MM.1S (cell line): ENCODE results near the gene ARHGAP12.

ENCODE experiments used
- DNase-seq: peaks from one replicate; pipeline ENCODE4 v3.0.0-alpha.2; 2015
- H2AFZ ChIP-seq: fragments of 300-600 bp; sonication (generic); 2 replicates; pipeline ENCODE4 v1.6.0; 2016; ENCODE audit warnings: antibody characterized with exemption, low read length
- H3F3A ChIP-seq: fragments of 300-600 bp; sonication (generic); 2 replicates; pipeline ENCODE4 v1.6.1; 2016; ENCODE audit warnings: mild to moderate bottlenecking, antibody characterized with exemption, low read length, moderate library complexity, mixed read lengths; ENCODE audit not compliant: insufficient read depth
- H3K27ac ChIP-seq: fragments of 300-600 bp; sonication (generic); 2 replicates; pipeline ENCODE4 v1.5.1; 2016; ENCODE audit warnings: mild to moderate bottlenecking, low read length
- H3K27me3 ChIP-seq: fragments of 300-600 bp; sonication (generic); replicated peaks from 2 replicates; pipeline ENCODE4 v1.6.0; 2016; ENCODE audit warnings: low read length; ENCODE audit not compliant: insufficient read depth
- H3K36me3 ChIP-seq: fragments of 300-600 bp; sonication (generic); replicated peaks from 2 replicates; pipeline ENCODE4 v1.6.1; 2016; ENCODE audit warnings: mild to moderate bottlenecking, low read length, mixed read lengths; ENCODE audit not compliant: insufficient read depth
- H3K4me1 ChIP-seq: fragments of 300-600 bp; sonication (generic); 2 replicates; pipeline ENCODE4 v1.6.1; 2016; ENCODE audit warnings: low read length, mixed read lengths
- H3K4me2 ChIP-seq: fragments of 300-600 bp; sonication (generic); 2 replicates; pipeline ENCODE4 v1.6.0; 2016; ENCODE audit warnings: low read depth, low read length
- H3K4me3 ChIP-seq: fragments of 300-600 bp; sonication (generic); 2 replicates; pipeline ENCODE4 v1.5.1; 2016; ENCODE audit warnings: low read length, mixed read lengths
- H3K79me2 ChIP-seq: fragments of 300-600 bp; sonication (generic); 2 replicates; pipeline ENCODE4 v1.6.1; 2016; ENCODE audit warnings: mixed run types, low read length, mixed read lengths
- H3K9ac ChIP-seq: fragments of 300-600 bp; sonication (generic); 2 replicates; pipeline ENCODE4 v1.6.1; 2016; ENCODE audit warnings: low read length, mixed read lengths
- H3K9me2 ChIP-seq: fragments of 300-600 bp; sonication (generic); replicated peaks from 2 replicates; pipeline ENCODE4 v1.6.1; 2016; ENCODE audit warnings: mild to moderate bottlenecking, low read length, mixed read lengths; ENCODE audit not compliant: insufficient read depth
- H3K9me3 ChIP-seq: fragments of 300-600 bp; sonication (generic); replicated peaks from 2 replicates; pipeline ENCODE4 v1.6.1; 2016; ENCODE audit warnings: mild to moderate bottlenecking, low read length, mixed read lengths; ENCODE audit not compliant: insufficient read depth
- H4K20me1 ChIP-seq: fragments of 300-600 bp; sonication (generic); 2 replicates; pipeline ENCODE4 v1.6.1; 2016; ENCODE audit warnings: mild to moderate bottlenecking, low read length, moderate library complexity, mixed read lengths; ENCODE audit not compliant: insufficient read depth
- EZH2 ChIP-seq: fragments of 300-600 bp; sonication (generic); optimal IDR thresholded peaks from 2 replicates; pipeline ENCODE3; 2017; ENCODE audit warnings: low read depth, mild to moderate bottlenecking, antibody characterized with exemption, low read length, mixed read lengths
- EZH2phosphoT487 ChIP-seq: fragments of 300-600 bp; sonication (generic); IDR thresholded peaks from 2 replicates; pipeline ENCODE4 v1.6.1; 2018; ENCODE audit warnings: antibody characterized with exemption, low read length
- TF ChIP-seq, protein P1 (sequence below): fragments of 300-600 bp; sonication (generic); IDR thresholded peaks from 2 replicates; pipeline ENCODE4 v1.5.1; 2016; ENCODE audit warnings: antibody characterized with exemption, low read length, mixed read lengths

ARHGAP12 gene

GRCh38 chr10:31757386-31757791 lies 171.2 kb downstream of the ARHGAP12 start:
- Histone ChIP-seq H2AFZ (no peak overlapping the region), H3K9me2 (no peaks in the 10 kb centered on the region), H3K27ac (no peak overlapping the region), H3K9ac (no peak overlapping the region), H3K4me1 (peaks cover 11% of the 10 kb centered on the region; the same call in 1 of the 2 replicates), H3K4me2 (no peak overlapping the region), H3F3A (peaks cover 4% of the 10 kb centered on the region; the same call in 1 of the 2 replicates), H3K79me2 (no peaks in the 10 kb centered on the region), H3K36me3 (no peaks in the 10 kb centered on the region), H3K9me3 (no peaks in the 10 kb centered on the region), H3K27me3 (no peaks in the 10 kb centered on the region), H4K20me1 (no peaks in the 10 kb centered on the region), H3K4me3 (no peak overlapping the region)
- no peak for DNase-seq
- TF ChIP-seq EZH2phosphoT487 = no peak

- no peak for DNase-seq
- peaks cover 11% of the 10 kb centered on the region; the same call in 1 of the 2 replicates for H3K4me1 ChIP-seq
Observed at GRCh38 chr10:31756729-31757110, 171.9 kb downstream of the ARHGAP12 start.

GRCh38 chr10:31756101-31756728 lies 172.4 kb downstream of the ARHGAP12 start:
- Histone ChIP-seq H3K9me3 (no peaks in the 10 kb centered on the region), H4K20me1 (no peaks in the 10 kb centered on the region), H3K4me2 (no peak overlapping the region), H3K4me3 (no peak overlapping the region), H3K9me2 (no peaks in the 10 kb centered on the region), H3K36me3 (no peaks in the 10 kb centered on the region), H3K9ac (no peak overlapping the region), H3K79me2 (no peaks in the 10 kb centered on the region), H3K27me3 (no peaks in the 10 kb centered on the region), H2AFZ (no peak overlapping the region), H3F3A (peaks cover 4% of the 10 kb centered on the region; the same call in 1 of the 2 replicates), H3K27ac (no peak overlapping the region), H3K4me1 (peaks cover 11% of the 10 kb centered on the region; the same call in 1 of the 2 replicates)
- DNase-seq = no peak
- TF ChIP-seq, protein P1, sequence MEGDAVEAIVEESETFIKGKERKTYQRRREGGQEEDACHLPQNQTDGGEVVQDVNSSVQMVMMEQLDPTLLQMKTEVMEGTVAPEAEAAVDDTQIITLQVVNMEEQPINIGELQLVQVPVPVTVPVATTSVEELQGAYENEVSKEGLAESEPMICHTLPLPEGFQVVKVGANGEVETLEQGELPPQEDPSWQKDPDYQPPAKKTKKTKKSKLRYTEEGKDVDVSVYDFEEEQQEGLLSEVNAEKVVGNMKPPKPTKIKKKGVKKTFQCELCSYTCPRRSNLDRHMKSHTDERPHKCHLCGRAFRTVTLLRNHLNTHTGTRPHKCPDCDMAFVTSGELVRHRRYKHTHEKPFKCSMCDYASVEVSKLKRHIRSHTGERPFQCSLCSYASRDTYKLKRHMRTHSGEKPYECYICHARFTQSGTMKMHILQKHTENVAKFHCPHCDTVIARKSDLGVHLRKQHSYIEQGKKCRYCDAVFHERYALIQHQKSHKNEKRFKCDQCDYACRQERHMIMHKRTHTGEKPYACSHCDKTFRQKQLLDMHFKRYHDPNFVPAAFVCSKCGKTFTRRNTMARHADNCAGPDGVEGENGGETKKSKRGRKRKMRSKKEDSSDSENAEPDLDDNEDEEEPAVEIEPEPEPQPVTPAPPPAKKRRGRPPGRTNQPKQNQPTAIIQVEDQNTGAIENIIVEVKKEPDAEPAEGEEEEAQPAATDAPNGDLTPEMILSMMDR = no peak
- TF ChIP-seq EZH2 (no peak), EZH2phosphoT487 (no peak)

More at GRCh38 chr10:31756729-31757110, 171.9 kb downstream of the ARHGAP12 start:
- Histone ChIP-seq H3K4me3 (no peak overlapping the region), H3K9ac (no peak overlapping the region), H3K4me2 (no peak overlapping the region), H3F3A (peaks cover 4% of the 10 kb centered on the region; the same call in 1 of the 2 replicates), H3K9me2 (no peaks in the 10 kb centered on the region), H3K36me3 (no peaks in the 10 kb centered on the region), H3K27me3 (no peaks in the 10 kb centered on the region), H3K9me3 (no peaks in the 10 kb centered on the region), H4K20me1 (no peaks in the 10 kb centered on the region), H2AFZ (no peak overlapping the region), H3K79me2 (no peaks in the 10 kb centered on the region), H3K27ac (no peak overlapping the region)
- no peak for TF ChIP-seq EZH2phosphoT487
- no peak for TF ChIP-seq EZH2
- TF ChIP-seq, protein P1 = no peak
